H1 (cell line): ENCODE measurements around the gene LRRC61. TPM values are rescaled to one million over a fixed set of nuclear protein-coding genes. Genes with fewer than 3 reads are reported as not detected.
A peak's percentile ranks its signal among the peaks of the same experiment; 100 is the strongest.

Source experiments
- CTCF ChIA-PET: fragments of 300-600 bp; sonication (Branson Sonifier 250); formaldehyde crosslinking; loops from one replicate; lab custom pipeline; 2021; ENCODE audit not compliant: partially characterized antibody; lab: Charles Lee
- POLR2A ChIA-PET: fragments of 300-600 bp; sonication (Branson Sonifier 250); formaldehyde crosslinking; loops from one replicate; lab custom pipeline; 2021; ENCODE audit warnings: inconsistent platforms; ENCODE audit not compliant: partially characterized antibody; lab: Charles Lee
- DNase-seq, 2 experiments: peaks; one replicate each; pipeline versions ENCODE4 v3.0.0 to v3.0.0-alpha.2; 2010 to 2022; ENCODE audit warnings: low spot score in 2 of 2, low read depth in 1 of 2, mixed read lengths in 1 of 2
- FAIRE-seq: peaks from 2 replicates; lab custom pipeline; 2011; peaks lifted over from hg19 to GRCh38; lab: Jason Lieb, UNC
- H2AFZ ChIP-seq: 2 replicates; pipeline ENCODE4 v1.8.1; 2012; ENCODE audit warnings: low read length, inconsistent platforms
- H2AK5ac ChIP-seq: 2 replicates; pipeline ENCODE4 v1.6.1; 2013; ENCODE audit warnings: low read depth, low read length
- H2BK120ac ChIP-seq: replicated peaks from 2 replicates; pipeline ENCODE3; 2013; ENCODE audit warnings: low read depth, low read length, inconsistent platforms
- H2BK12ac ChIP-seq: 2 replicates; pipeline ENCODE4 v1.6.1; 2013; ENCODE audit warnings: low read depth, low read length
- H2BK15ac ChIP-seq: 2 replicates; pipeline ENCODE4 v1.6.1; 2013; ENCODE audit warnings: low read length
- H2BK20ac ChIP-seq: 2 replicates; pipeline ENCODE4 v1.6.1; 2013; ENCODE audit warnings: low read length
- H2BK5ac ChIP-seq: 2 replicates; pipeline ENCODE4 v1.6.1; 2013; ENCODE audit warnings: low read depth, low read length
- H3K14ac ChIP-seq: 2 replicates; pipeline ENCODE4 v1.6.1; 2013; ENCODE audit warnings: inconsistent platforms; ENCODE audit not compliant: insufficient read length
- H3K18ac ChIP-seq: 2 replicates; pipeline ENCODE4 v1.6.1; 2013; ENCODE audit warnings: low read length; ENCODE audit errors: extremely low read depth
- H3K23ac ChIP-seq: 2 replicates; pipeline ENCODE4 v1.6.1; 2013; ENCODE audit warnings: inconsistent platforms; ENCODE audit not compliant: insufficient read length
- H3K23me2 ChIP-seq: 2 replicates; pipeline ENCODE4 v1.6.1; 2013; ENCODE audit warnings: low read depth, low read length
- H3K27ac ChIP-seq: 2 replicates; pipeline ENCODE4 v1.6.1; 2011; ENCODE audit warnings: low read depth, low read length, inconsistent platforms
- H3K27me3 ChIP-seq, 4 experiments: replicated peaks in 1 of 4; 1 replicate in 1 of 4; 2 replicates in 3 of 4; pipeline versions ENCODE4 v1.6.1 to v1.8.1; 2011 to 2013; ENCODE audit warnings: low read length in 3 of 4, mild to moderate bottlenecking in 3 of 4, inconsistent platforms in 2 of 4, mixed read lengths in 2 of 4, moderate library complexity in 1 of 4; ENCODE audit not compliant: control insufficient read depth in 3 of 4, insufficient read depth in 3 of 4; ENCODE audit errors: extremely low read depth in 1 of 4
- H3K36me3 ChIP-seq, 4 experiments: 2 replicates each; pipeline versions ENCODE4 v1.6.1 to v1.8.1; 2011 to 2013; ENCODE audit warnings: mild to moderate bottlenecking in 4 of 4, low read length in 3 of 4, moderate library complexity in 2 of 4, control low read depth in 1 of 4, inconsistent platforms in 1 of 4; ENCODE audit not compliant: insufficient read depth in 4 of 4, control insufficient read depth in 2 of 4
- H3K4ac ChIP-seq: replicated peaks from 2 replicates; pipeline ENCODE3; 2013; ENCODE audit warnings: low read length, low read depth, mixed read lengths, inconsistent platforms; ENCODE audit not compliant: insufficient read length
- H3K4me1 ChIP-seq, 4 experiments: replicated peaks in 1 of 4; 1 replicate in 1 of 4; 2 replicates in 3 of 4; pipeline versions ENCODE4 v1.6.1 to v1.8.1; 2011 to 2013; ENCODE audit warnings: low read length in 3 of 4, inconsistent platforms in 2 of 4, mixed read lengths in 1 of 4; ENCODE audit not compliant: insufficient read depth in 4 of 4, control insufficient read depth in 3 of 4
- H3K4me2 ChIP-seq, 2 experiments: 2 replicates each; pipeline versions ENCODE4 v1.6.1 to v1.8.1; 2011 to 2013; ENCODE audit warnings: low read depth in 2 of 2, low read length in 2 of 2, control low read depth in 1 of 2, inconsistent platforms in 1 of 2, mild to moderate bottlenecking in 1 of 2; ENCODE audit not compliant: insufficient read depth in 1 of 2
- H3K4me3 ChIP-seq, 4 experiments: fragments of 200-600, 300-600 bp in 1 of 4; sonication (generic), shearing (Covaris generic), sonication (Bioruptor Twin) in 1 of 4; 2 replicates each; pipeline versions ENCODE4 v1.5.1 to v1.8.1; 2011 to 2016; ENCODE audit warnings: low read length in 4 of 4, low read depth in 3 of 4, control low read depth in 2 of 4, inconsistent platforms in 2 of 4, mild to moderate bottlenecking in 2 of 4, mixed read lengths in 1 of 4, moderate library complexity in 1 of 4; ENCODE audit not compliant: insufficient read depth in 2 of 4; ENCODE audit errors: extremely low read depth in 1 of 4
- H3K56ac ChIP-seq: replicated peaks from 2 replicates; pipeline ENCODE3; 2013; ENCODE audit warnings: low read depth, mild to moderate bottlenecking, mixed read lengths, low read length, inconsistent platforms; ENCODE audit not compliant: insufficient read length
- H3K79me1 ChIP-seq: 2 replicates; pipeline ENCODE4 v1.6.1; 2013; ENCODE audit warnings: low read depth, low read length, control low read depth
- H3K79me2 ChIP-seq, 2 experiments: 2 replicates each; pipeline versions ENCODE4 v1.6.1 to v1.8.1; 2012 to 2013; ENCODE audit warnings: low read length in 2 of 2, mild to moderate bottlenecking in 2 of 2, inconsistent platforms in 1 of 2; ENCODE audit not compliant: insufficient read depth in 2 of 2, control insufficient read depth in 1 of 2
- H3K9ac ChIP-seq, 4 experiments: replicated peaks in 1 of 4; 1 replicate in 1 of 4; 2 replicates in 3 of 4; pipeline versions ENCODE4 v1.6.1 to v1.8.1; 2011 to 2013; ENCODE audit warnings: low read depth in 3 of 4, low read length in 3 of 4, control low read depth in 2 of 4, mild to moderate bottlenecking in 2 of 4, moderate library complexity in 2 of 4, inconsistent platforms in 1 of 4; ENCODE audit errors: extremely low read depth in 1 of 4
- H3K9me3 ChIP-seq, 2 experiments: 2 replicates each; pipeline versions ENCODE4 v1.6.1 to v1.8.1; 2012 to 2013; ENCODE audit warnings: mild to moderate bottlenecking in 2 of 2, moderate library complexity in 2 of 2, control low read depth in 1 of 2, inconsistent platforms in 1 of 2, low read depth in 1 of 2, low read length in 1 of 2, mixed read lengths in 1 of 2; ENCODE audit not compliant: insufficient read depth in 2 of 2
- H4K20me1 ChIP-seq, 2 experiments: replicated peaks in 1 of 2; 2 replicates each; pipeline versions ENCODE3 to v1.8.1; 2011 to 2013; ENCODE audit warnings: inconsistent platforms in 2 of 2, low read length in 2 of 2, mild to moderate bottlenecking in 1 of 2; ENCODE audit not compliant: insufficient read depth in 2 of 2, control insufficient read depth in 1 of 2
- H4K5ac ChIP-seq: 2 replicates; pipeline ENCODE4 v1.6.1; 2013; ENCODE audit warnings: low read length, low read depth, mixed read lengths, inconsistent platforms; ENCODE audit not compliant: insufficient read length
- H4K8ac ChIP-seq: 2 replicates; pipeline ENCODE4 v1.8.0; 2013; ENCODE audit warnings: mild to moderate bottlenecking, moderate library complexity, low read length, inconsistent platforms; ENCODE audit not compliant: insufficient read depth; ENCODE audit errors: extremely low read depth
- H4K91ac ChIP-seq: replicated peaks from 2 replicates; pipeline ENCODE3; 2013; ENCODE audit warnings: low read length, mixed read lengths, inconsistent platforms; ENCODE audit not compliant: insufficient read length
- CBX5 ChIP-seq: fragments of 300-800, 300-1000 bp; sonication (generic); IDR thresholded peaks from 2 replicates; pipeline ENCODE4 v1.7.1; 2016; ENCODE audit warnings: antibody characterized with exemption, low read length, low read depth
- EZH2 ChIP-seq: fragments of 200-600 bp; sonication (generic); IDR thresholded peaks from 2 replicates; pipeline ENCODE4 v1.7.1; 2012; ENCODE audit warnings: low read depth, mild to moderate bottlenecking, moderate library complexity, low read length, inconsistent platforms; ENCODE audit not compliant: severe bottlenecking
- NRF1 ChIP-seq: IDR thresholded peaks from 2 replicates; pipeline ENCODE4 v1.6.1; 2011; ENCODE audit warnings: mild to moderate bottlenecking, low read depth, low read length, improper control_type of control experiment
- TAF1 ChIP-seq: IDR thresholded peaks from 2 replicates; pipeline ENCODE4 v1.6.1; 2011; ENCODE audit warnings: mild to moderate bottlenecking, low read depth, low read length
- WGBS, 2 experiments: shearing (Covaris generic) in 1 of 2; methylation state at CpG; one replicate each; pipeline versions ENCODE4 v1.1.6 to v1.1.7; 2013 to 2015; ENCODE audit warnings: low lambda C conversion rate in 2 of 2, mixed read lengths in 2 of 2, inconsistent platforms in 1 of 2, low coverage in 1 of 2, missing lambda C conversion rate in 1 of 2; ENCODE audit not compliant: insufficient replicate concordance in 2 of 2, insufficient coverage in 1 of 2, insufficient read length in 1 of 2; ENCODE audit errors: extremely low coverage in 1 of 2, missing lambda C conversion rate in 1 of 2; 5-methylcytosine and 5-hydroxymethylcytosine counted together
- polyA plus RNA-seq, 7 experiments: library from polyadenylated mRNA; depleted of rRNA in 3 of 7; stranded (reverse) in 5 of 7; unstranded in 2 of 7; fragments of >200 nt in 5 of 7; fragments of 200-250 nt in 2 of 7; gene quantifications; 1 replicate in 5 of 7; 2 replicates in 1 of 7; 4 replicates in 1 of 7; pipeline versions ENCODE4 v1.2.1 to v1.2.3, GENCODE V29; 2011 to 2013; ENCODE audit warnings: missing spikeins in 2 of 7, mixed read lengths in 2 of 7
- total RNA-seq: library from RNA; stranded (reverse); fragmentation: NEBNext Ultra II Directional; extraction: Animal tissue kit (Norgen Biotek cat#: 25700); gene quantifications from 2 replicates; pipeline ENCODE4 v1.2.1, GENCODE V29; 2021
- TF ChIP-seq, protein P1 (sequence below): IDR thresholded peaks from 2 replicates; pipeline ENCODE4 v1.6.1; 2012; ENCODE audit warnings: inconsistent platforms

Gene LRRC61
- total and polyA plus RNA-seq, 2 of the 8 experiments (the other 6 are each of a cell fraction or from before 2014, with no cell fraction given), result 0.73 to 44.8 TPM

DNA sequence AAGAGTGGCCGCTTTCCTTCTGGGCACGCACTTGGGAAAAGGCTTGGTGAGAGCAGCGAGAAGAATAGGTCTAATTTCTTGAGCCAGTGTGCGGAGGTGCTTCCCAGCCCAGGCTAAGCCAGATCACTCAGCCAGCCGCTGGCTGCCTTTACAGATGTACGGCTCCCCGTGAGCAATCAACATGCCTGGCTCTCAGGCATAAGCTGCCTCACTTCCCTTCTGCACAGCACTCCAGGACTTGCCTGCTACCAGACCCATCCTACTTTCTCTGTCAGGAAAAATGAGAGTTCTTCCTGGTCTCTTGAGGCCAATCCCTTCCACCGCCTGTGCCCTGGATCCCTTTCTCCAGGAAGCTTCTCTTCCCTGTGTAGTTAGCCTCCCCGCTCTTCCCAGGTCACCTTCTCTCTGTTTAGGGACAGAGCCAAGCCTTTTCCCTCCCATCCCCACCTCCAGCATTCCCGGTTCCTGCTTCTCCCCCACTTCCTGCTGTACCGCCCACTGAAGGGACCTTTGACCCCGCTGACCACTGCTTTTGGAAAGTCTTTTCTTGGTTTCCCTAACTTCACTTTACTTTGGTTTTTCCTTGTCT, 1.3 kb downstream of the LRRC61 start:
- H2BK12ac ChIP-seq, result peak overlapping the region; percentile 60; the same call in 1 of the 2 replicates
- H2BK20ac ChIP-seq, result no peak overlapping the region
- 62% methylated on average over 11 of the region's 12 CpGs; no CpG with 5 or more reads in 1 of the 2 experiments for WGBS, 2 experiments
- H3K27ac ChIP-seq, result no peak overlapping the region; the same call in 1 of the 2 replicates
- FAIRE-seq (no peak), DNase-seq (no peak)
- H4K20me1 ChIP-seq, result no peaks in the 10 kb centered on the region
- 0 out of 2 replicates have a peak overlapping the region, but pooled peaks have one; percentile 6 for H2BK5ac ChIP-seq
- no peaks in the 10 kb centered on the region for H3K9me3 ChIP-seq
- no peak overlapping the region for H2BK120ac ChIP-seq
- H2AK5ac ChIP-seq, result no peak overlapping the region
- peak overlapping the region; percentile 31; the same call in 1 of the 2 replicates for H2BK15ac ChIP-seq
- H3K36me3 ChIP-seq, result peaks cover 3 to 6% (median 6%) of the 10 kb centered on the region in 4 experiments; a peak in 4 of 8 replicates
- H3K14ac ChIP-seq, result no peak overlapping the region
- POLR2A ChIA-PET, result interaction anchor here (0.6 to 2.8 kb wide), 4 partner anchors 11 to 97 kb away, joined by 3 to 12 read pairs (median 3); no protein-coding TSS in a partner anchor
- H4K91ac ChIP-seq, result peak overlapping the region; percentile 54
- H3K4me2 ChIP-seq, result peak overlapping the region; percentile 58 to 84
- H4K8ac ChIP-seq, result no peak overlapping the region
- no peak overlapping the region for H3K4ac ChIP-seq
- H3K23me2 ChIP-seq, result 0 out of 2 replicates have a peak, but pooled peaks cover 1% of the 10 kb centered on the region
- peaks cover 0 to 2% (median 0%) of the 10 kb centered on the region in 4 experiments; a peak in 3 of 7 replicates for H3K27me3 ChIP-seq
- TF ChIP-seq, protein P1, sequence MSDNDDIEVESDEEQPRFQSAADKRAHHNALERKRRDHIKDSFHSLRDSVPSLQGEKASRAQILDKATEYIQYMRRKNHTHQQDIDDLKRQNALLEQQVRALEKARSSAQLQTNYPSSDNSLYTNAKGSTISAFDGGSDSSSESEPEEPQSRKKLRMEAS, result no peak
- TF ChIP-seq NRF1, result no peak
- 0 out of 2 replicates have a peak, but pooled peaks have one; percentile 14 for TF ChIP-seq TAF1
- TF ChIP-seq CBX5, result no peak
- no peak for TF ChIP-seq EZH2
- TF ChIP-seq, all 59 proteins: peak for 1
- Histone ChIP-seq H3K23ac (no peak overlapping the region), H2AFZ (no peak overlapping the region), H3K4me3 (peak overlapping the region; percentile 55 to 61 (median 56); a peak in 7 of 8 replicates), H4K5ac (no peak overlapping the region), H3K9ac (peak overlapping the region in 1 of 4 experiments; percentile 8; a peak in 1 of 7 replicates), H3K4me1 (peaks cover 16 to 21% (median 20%) of the 10 kb centered on the region in 4 experiments), H3K56ac (no peak overlapping the region), H3K79me2 (peaks cover 0 to 15% of the 10 kb centered on the region in 2 experiments; a peak in 1 of 4 replicates), H3K79me1 (peaks cover 2% of the 10 kb centered on the region; the same call in 1 of the 2 replicates), H3K18ac (peak overlapping the region; percentile 11; the same call in 1 of the 2 replicates)
- CTCF ChIA-PET, result interaction anchor here (0.8 to 1.6 kb wide), 2 partner anchors 10 to 41 kb away, joined by 3 to 5 read pairs; no protein-coding TSS in a partner anchor
